GM04504 (cell line): Measurements from ENCODE around the gene SLC23A2.
A peak's percentile ranks its signal among the peaks of the same experiment; 100 is the strongest.
"Not testable (repeated sequence)": the region's sequence is repeated elsewhere in the genome, so short reads cannot be mapped to it uniquely, and the experiment has no call there.

Experiments used
- DNase-seq: peaks from one replicate; pipeline ENCODE4 v3.0.0-alpha.2; 2012; ENCODE audit warnings: low read depth

Gene SLC23A2

GRCh38 chr20:5008759-5009158 is 7.4 kb upstream of the SLC23A2 start:
- DNase-seq = no peak

GRCh38 chr20:5005326-5005725 is 4.0 kb upstream of the SLC23A2 start:
- DNase-seq = no peak

- DNase-seq = not testable (repeated sequence)
Observed at GRCh38 chr20:5004825-5005224, 3.5 kb upstream of the SLC23A2 start.

- no peak for DNase-seq
Observed at GRCh38 chr20:5003626-5004025, 2.3 kb upstream of the SLC23A2 start.

GRCh38 chr20:5002077-5002413 is 735 bp upstream of the SLC23A2 start:
- no peak for DNase-seq

GRCh38 chr20:5000263-5001173 is 792 bp downstream of the SLC23A2 start:
- peak; percentile 3 for DNase-seq

GRCh38 chr20:4999788-5000187 is 1.5 kb downstream of the SLC23A2 start:
- no peak for DNase-seq

- no peak for DNase-seq
Observed at GRCh38 chr20:4998160-4998651, 3.1 kb downstream of the SLC23A2 start.

- no peak for DNase-seq
Observed at GRCh38 chr20:4997222-4997621, 4.1 kb downstream of the SLC23A2 start.

GRCh38 chr20:4989570-4989969 is 11.7 kb downstream of the SLC23A2 start:
- DNase-seq = no peak

- DNase-seq = no peak
Observed at GRCh38 chr20:4987130-4987529, 14.2 kb downstream of the SLC23A2 start.

GRCh38 chr20:4985658-4986057 is 15.7 kb downstream of the SLC23A2 start:
- peak; percentile 30 for DNase-seq

GRCh38 chr20:4982281-4982680 is 19.0 kb downstream of the SLC23A2 start:
- no peak for DNase-seq

- DNase-seq = no peak
Observed at GRCh38 chr20:4979841-4980410, 21.4 kb downstream of the SLC23A2 start.

GRCh38 chr20:4978050-4978918 is 23.0 kb downstream of the SLC23A2 start:
- DNase-seq = no peak

- DNase-seq = not testable (repeated sequence)
Observed at GRCh38 chr20:4976014-4976413, 25.3 kb downstream of the SLC23A2 start.

GRCh38 chr20:4973330-4974097 is 27.8 kb downstream of the SLC23A2 start:
- peak; percentile 47 for DNase-seq

- no peak for DNase-seq
Observed at GRCh38 chr20:4972506-4973251, 28.6 kb downstream of the SLC23A2 start.

GRCh38 chr20:4971064-4971463 is 30.2 kb downstream of the SLC23A2 start:
- no peak for DNase-seq

- no peak for DNase-seq
Observed at GRCh38 chr20:4967752-4968477, 33.4 kb downstream of the SLC23A2 start.
